ENCODE data around the gene ZBTB16. TPM values are rescaled to one million over a fixed set of nuclear protein-coding genes. Genes with fewer than 3 reads are reported as not detected.
A peak's percentile ranks its signal among the peaks of the same experiment; 100 is the strongest.

ZBTB16 gene
- polyA plus RNA-seq, 3 donors = 4.1 to 12.3 (median 8.3) TPM

DNA sequence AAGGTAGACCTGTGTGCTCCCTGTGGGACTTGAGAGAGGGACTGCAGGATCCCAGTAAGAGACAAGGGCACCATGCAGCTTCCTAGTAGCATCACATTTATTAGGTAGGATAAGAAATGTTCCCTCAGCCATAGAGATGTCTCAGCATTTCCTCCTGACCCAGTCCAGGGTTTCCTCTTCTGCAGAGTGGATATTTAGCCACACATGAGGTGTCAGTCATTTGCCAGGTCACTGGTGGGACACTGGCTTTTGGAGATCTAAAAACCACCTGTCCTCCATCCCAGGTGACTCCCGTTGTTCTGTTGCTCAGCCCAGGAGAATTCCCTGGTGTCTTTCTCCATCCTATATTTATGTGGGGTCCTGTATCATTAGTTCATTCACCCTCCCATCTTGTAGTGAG, 119.1 kb downstream of the ZBTB16 start:
- no peak overlapping the region for H3K9ac ChIP-seq (ENCODE audit: insufficient read depth, low read length, poor library complexity, severe bottlenecking)
- no peak overlapping the region for H3K4me3 Mint-ChIP-seq

DNA sequence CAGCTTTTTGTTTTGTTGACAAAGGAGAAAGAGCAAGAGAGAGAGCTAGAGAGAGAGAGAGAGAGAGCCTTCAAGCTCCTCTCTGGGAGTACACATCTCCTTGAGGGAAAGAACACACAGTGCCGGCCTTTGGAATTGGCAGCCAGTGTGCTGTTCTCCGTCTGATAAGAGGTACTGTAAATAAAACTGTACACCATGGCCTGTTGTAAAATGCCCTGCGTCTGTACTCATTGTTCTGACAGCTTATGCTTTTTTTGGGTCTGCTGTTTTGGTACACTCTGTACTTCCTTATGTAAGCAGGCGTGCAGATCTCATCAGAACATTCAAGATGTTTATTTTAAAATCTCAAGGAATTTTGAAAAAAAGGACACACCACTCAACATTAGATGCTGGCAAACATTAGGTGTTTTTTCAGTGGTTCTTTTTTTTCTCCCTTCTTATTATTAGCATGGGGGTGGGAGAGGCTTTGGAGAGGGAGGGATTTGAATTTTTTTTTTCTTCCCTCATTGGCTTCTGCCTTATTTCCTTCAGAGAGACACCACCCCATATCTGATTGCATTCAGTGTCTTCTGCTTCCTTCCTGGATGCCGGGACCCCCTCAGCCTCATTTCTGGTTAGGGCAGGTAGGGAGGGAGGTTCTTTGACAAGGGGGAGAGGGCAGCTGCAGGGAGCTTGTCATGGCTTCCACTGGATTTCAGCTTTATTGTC, 119.9 kb downstream of the ZBTB16 start:
- no peaks in the 10 kb centered on the region for H3K9me3 ChIP-seq (replicated peaks in 1 of 2; ENCODE audit: control insufficient read depth in 1 of 2, insufficient read depth in 1 of 2, low read length in 2 of 2)
- H3K79me2 ChIP-seq (ENCODE audit: insufficient read depth, low read length) = no peaks in the 10 kb centered on the region
- peaks cover 29% of the 10 kb centered on the region for H4K20me1 ChIP-seq (ENCODE audit: insufficient read depth, low read length)
- no peaks in the 10 kb centered on the region for H3K27me3 ChIP-seq (ENCODE audit: control insufficient read depth in 2 of 2, insufficient read depth in 2 of 2, low read length in 2 of 2)
- H3K36me3 ChIP-seq (replicated peaks in 1 of 2; ENCODE audit: control insufficient read depth in 1 of 2, insufficient read depth in 2 of 2, low read length in 2 of 2) = no peaks in the 10 kb centered on the region
- no peak overlapping the region for H3K4me3 Mint-ChIP-seq
- peaks cover 35% of the 10 kb centered on the region for H3K4me1 Mint-ChIP-seq
- H3K27ac ChIP-seq (ENCODE audit: low read depth in 1 of 2, low read length in 2 of 2) = no peak overlapping the region
- no peak for DNase-seq
- H3K27ac Mint-ChIP-seq = no peak overlapping the region
- H3K4me2 ChIP-seq (replicated peaks; ENCODE audit: extremely low read depth, low read length, poor library complexity, severe bottlenecking) = no peak overlapping the region
- intact Hi-C loops (cut with micrococcal nuclease) = loop anchor here in 1 of 2 donors (5.0 kb wide), 1 partner anchor 142 kb away; no protein-coding TSS in a partner anchor
- H3K4me1 ChIP-seq (ENCODE audit: control insufficient read depth in 1 of 2, insufficient read depth in 2 of 2, low read length in 2 of 2) = peaks cover 5 to 15% of the 10 kb centered on the region in 2 donors
- peaks cover 0 to 2% (median 0%) of the 10 kb centered on the region in 7 donors for H3K9me3 Mint-ChIP-seq
- WGBS (ENCODE audit: insufficient coverage) = 34% methylated on average over 3 of the region's 5 CpGs
- H3K27me3 Mint-ChIP-seq (ENCODE audit: low read depth in 3 of 3) = peaks cover 2 to 5% (median 2%) of the 10 kb centered on the region in 3 donors
- peak overlapping the region; percentile 18 for H2AFZ ChIP-seq (ENCODE audit: insufficient read depth, low read depth, low read length, poor library complexity, severe bottlenecking)
- H3K4me3 ChIP-seq (replicated peaks in 1 of 3; ENCODE audit: low read depth in 2 of 3, low read length in 3 of 3) = no peak overlapping the region
- no peak overlapping the region for H3K9ac ChIP-seq (ENCODE audit: insufficient read depth, low read length, poor library complexity, severe bottlenecking)
- TF ChIP-seq, protein P1, sequence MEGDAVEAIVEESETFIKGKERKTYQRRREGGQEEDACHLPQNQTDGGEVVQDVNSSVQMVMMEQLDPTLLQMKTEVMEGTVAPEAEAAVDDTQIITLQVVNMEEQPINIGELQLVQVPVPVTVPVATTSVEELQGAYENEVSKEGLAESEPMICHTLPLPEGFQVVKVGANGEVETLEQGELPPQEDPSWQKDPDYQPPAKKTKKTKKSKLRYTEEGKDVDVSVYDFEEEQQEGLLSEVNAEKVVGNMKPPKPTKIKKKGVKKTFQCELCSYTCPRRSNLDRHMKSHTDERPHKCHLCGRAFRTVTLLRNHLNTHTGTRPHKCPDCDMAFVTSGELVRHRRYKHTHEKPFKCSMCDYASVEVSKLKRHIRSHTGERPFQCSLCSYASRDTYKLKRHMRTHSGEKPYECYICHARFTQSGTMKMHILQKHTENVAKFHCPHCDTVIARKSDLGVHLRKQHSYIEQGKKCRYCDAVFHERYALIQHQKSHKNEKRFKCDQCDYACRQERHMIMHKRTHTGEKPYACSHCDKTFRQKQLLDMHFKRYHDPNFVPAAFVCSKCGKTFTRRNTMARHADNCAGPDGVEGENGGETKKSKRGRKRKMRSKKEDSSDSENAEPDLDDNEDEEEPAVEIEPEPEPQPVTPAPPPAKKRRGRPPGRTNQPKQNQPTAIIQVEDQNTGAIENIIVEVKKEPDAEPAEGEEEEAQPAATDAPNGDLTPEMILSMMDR (IDR thresholded peaks at IDR 0.05) = no peak
- H3K36me3 Mint-ChIP-seq = peaks cover 0 to 3% of the 10 kb centered on the region in 2 donors

More for the DNA sequence above, 119.1 kb downstream of the ZBTB16 start:
- Mint-ChIP-seq H3K27ac (no peak overlapping the region), H3K27me3 (ENCODE audit: low read depth in 3 of 3) (peaks cover 0 to 5% (median 2%) of the 10 kb centered on the region in 3 donors), H3K9me3 (peaks cover 0 to 2% (median 0%) of the 10 kb centered on the region in 7 donors), H3K4me1 (peaks cover 39% of the 10 kb centered on the region), H3K36me3 (peaks cover 0 to 3% of the 10 kb centered on the region in 2 donors)
- WGBS (ENCODE audit: insufficient coverage) = no CpG with 5 or more reads among the region's 1 CpG
- H3K4me2 ChIP-seq (replicated peaks; ENCODE audit: extremely low read depth, low read length, poor library complexity, severe bottlenecking) = no peak overlapping the region
- H3K36me3 ChIP-seq (replicated peaks in 1 of 2; ENCODE audit: control insufficient read depth in 1 of 2, insufficient read depth in 2 of 2, low read length in 2 of 2) = no peaks in the 10 kb centered on the region
- H3K79me2 ChIP-seq (ENCODE audit: insufficient read depth, low read length) = no peaks in the 10 kb centered on the region
- peaks cover 28% of the 10 kb centered on the region for H4K20me1 ChIP-seq (ENCODE audit: insufficient read depth, low read length)
- no peak overlapping the region for H3K27ac ChIP-seq (ENCODE audit: low read depth in 1 of 2, low read length in 2 of 2)
- peaks cover 5 to 15% of the 10 kb centered on the region in 2 donors for H3K4me1 ChIP-seq (ENCODE audit: control insufficient read depth in 1 of 2, insufficient read depth in 2 of 2, low read length in 2 of 2)
- no peak for DNase-seq
- TF ChIP-seq, protein P1 (IDR thresholded peaks at IDR 0.05) = no peak
- H2AFZ ChIP-seq (ENCODE audit: insufficient read depth, low read depth, low read length, poor library complexity, severe bottlenecking) = no peak overlapping the region
- intact Hi-C loops (cut with micrococcal nuclease) = loop anchor here in 1 of 2 donors (5.0 kb wide), 1 partner anchor 141 kb away; no protein-coding TSS in a partner anchor
- no peak overlapping the region for H3K4me3 ChIP-seq (replicated peaks in 1 of 3; ENCODE audit: low read depth in 2 of 3, low read length in 3 of 3)
- H3K9me3 ChIP-seq (replicated peaks in 1 of 2; ENCODE audit: control insufficient read depth in 1 of 2, insufficient read depth in 1 of 2, low read length in 2 of 2) = no peaks in the 10 kb centered on the region
- no peaks in the 10 kb centered on the region for H3K27me3 ChIP-seq (ENCODE audit: control insufficient read depth in 2 of 2, insufficient read depth in 2 of 2, low read length in 2 of 2)
